Gastrocnemius medialis (tissue), 4 donors: ENCODE results near the gene ARHGAP25. TPM values are rescaled to one million over a fixed set of nuclear protein-coding genes. Genes with fewer than 3 reads are reported as not detected.

Experiments
- ATAC-seq, 2 donors: fragments of 150-250 bp; one replicate each; pipeline ENCODE4 v1.9.1; 2016
- DNase-seq, 2 donors: peaks; one replicate each; pipeline ENCODE4 v3.0.0-alpha.2; 2019
- H3K27ac ChIP-seq, 4 donors: fragments of 200-600 bp; sonication (generic); 1 replicate in 1 of 4; 2 replicates in 3 of 4; pipeline ENCODE4 v1.5.1; 2016 to 2018; ENCODE audit warnings: mild to moderate bottlenecking in 2 of 4, moderate library complexity in 1 of 4
- H3K27me3 ChIP-seq, 3 donors: fragments of 200-600 bp; sonication (generic) in 2 of 3; 1 replicate in 1 of 3; 2 replicates in 2 of 3; pipeline versions ENCODE4 v1.5.1 to v1.6.0; 2016 to 2019; ENCODE audit warnings: mild to moderate bottlenecking in 1 of 3, moderate library complexity in 1 of 3
- H3K36me3 ChIP-seq, 2 donors: fragments of 200-600 bp; sonication (generic) in 1 of 2; one replicate each; pipeline ENCODE4 v1.5.1; 2017 to 2018
- H3K4me1 ChIP-seq, 2 donors: fragments of 200-600 bp; sonication (generic) in 1 of 2; one replicate each; pipeline ENCODE4 v1.5.1; 2016 to 2017; ENCODE audit warnings: mild to moderate bottlenecking in 2 of 2
- H3K4me3 ChIP-seq, 4 donors: fragments of 200-600 bp; sonication (generic) in 3 of 4; 1 replicate in 1 of 4; 2 replicates in 3 of 4; pipeline ENCODE4 v1.5.1; 2016 to 2019; ENCODE audit warnings: mild to moderate bottlenecking in 2 of 4
- H3K9me3 ChIP-seq, 3 donors: fragments of 200-600 bp; sonication (generic) in 2 of 3; 1 replicate in 1 of 3; 2 replicates in 2 of 3; pipeline ENCODE4 v1.5.1; 2016 to 2019
- POLR2A ChIP-seq, 2 donors: fragments of 450-650 bp; IDR thresholded peaks; one replicate each; pipeline ENCODE4 v1.6.1; 2017; ENCODE audit warnings: antibody characterized with exemption in 2 of 2, mild to moderate bottlenecking in 2 of 2, moderate library complexity in 2 of 2
- in situ Hi-C, 4 donors: fragments of 200-750 bp; cut with MboI; loops; one replicate each; pipeline versions ENCODE4 v1.15.0 to v1.8.0; 2017; ENCODE audit warnings: low sequenced_read_pairs in 4 of 4
- intact Hi-C: fragments of 100-400 bp; cut with DNase I; formaldehyde crosslinking; loops from one replicate; pipeline ENCODE4 v1.15.1; 2023; ENCODE audit warnings: low total_unique reads
- total RNA-seq, 4 donors: library from RNA; depleted of rRNA; stranded (reverse); fragments of >200 nt; gene quantifications; one replicate each; pipeline versions ENCODE4 v1.1.0 to v1.2.3, GENCODE V29; 2016
- TF ChIP-seq, protein P1 (sequence below), 5 experiments: fragments of 450-650 bp in 3 of 5; fragments of 200-600 bp in 2 of 5; sonication (generic) in 2 of 5; IDR thresholded peaks in 4 of 5; conservative IDR thresholded peaks in 1 of 5; 1 replicate in 4 of 5; 2 replicates in 1 of 5; pipeline ENCODE4 v1.5.1; 2016 to 2019; ENCODE audit warnings: antibody characterized with exemption in 5 of 5, mild to moderate bottlenecking in 3 of 5, moderate library complexity in 3 of 5

Gene ARHGAP25
- total RNA-seq, 4 donors from 2014 or later = 1.9 to 6.8 (median 3.0) TPM

DNA sequence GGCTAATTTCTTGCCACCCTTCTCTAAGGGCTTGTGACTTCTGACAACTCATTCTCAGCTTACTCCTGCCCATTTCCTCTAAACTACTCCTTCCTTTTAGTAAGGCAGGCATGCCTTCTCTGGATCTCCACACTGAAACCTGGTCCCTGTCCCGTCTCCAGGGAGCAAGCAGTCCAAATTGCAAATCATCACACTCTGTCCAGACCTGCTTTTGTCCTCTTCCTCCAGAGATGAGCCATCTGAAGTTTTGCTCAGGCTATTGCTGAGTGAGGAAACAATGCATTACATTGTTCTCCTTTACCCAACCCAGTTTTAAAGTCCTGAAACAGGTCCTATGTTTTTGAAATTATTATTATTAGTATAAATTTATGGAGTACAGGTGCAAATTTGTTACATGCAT lies 57.3 kb downstream of the ARHGAP25 start:
- H3K27me3 ChIP-seq = no peaks in the 10 kb centered on the region
- no peak overlapping the region for H3K27ac ChIP-seq
- ATAC-seq (no peak), DNase-seq (no peak)
- H3K36me3 ChIP-seq = no peaks in the 10 kb centered on the region
- no peak overlapping the region for H3K4me3 ChIP-seq
- in situ Hi-C loops = no loop called here
- intact Hi-C loops = no loop called here
- no peaks in the 10 kb centered on the region for H3K4me1 ChIP-seq
- TF ChIP-seq, protein P1, sequence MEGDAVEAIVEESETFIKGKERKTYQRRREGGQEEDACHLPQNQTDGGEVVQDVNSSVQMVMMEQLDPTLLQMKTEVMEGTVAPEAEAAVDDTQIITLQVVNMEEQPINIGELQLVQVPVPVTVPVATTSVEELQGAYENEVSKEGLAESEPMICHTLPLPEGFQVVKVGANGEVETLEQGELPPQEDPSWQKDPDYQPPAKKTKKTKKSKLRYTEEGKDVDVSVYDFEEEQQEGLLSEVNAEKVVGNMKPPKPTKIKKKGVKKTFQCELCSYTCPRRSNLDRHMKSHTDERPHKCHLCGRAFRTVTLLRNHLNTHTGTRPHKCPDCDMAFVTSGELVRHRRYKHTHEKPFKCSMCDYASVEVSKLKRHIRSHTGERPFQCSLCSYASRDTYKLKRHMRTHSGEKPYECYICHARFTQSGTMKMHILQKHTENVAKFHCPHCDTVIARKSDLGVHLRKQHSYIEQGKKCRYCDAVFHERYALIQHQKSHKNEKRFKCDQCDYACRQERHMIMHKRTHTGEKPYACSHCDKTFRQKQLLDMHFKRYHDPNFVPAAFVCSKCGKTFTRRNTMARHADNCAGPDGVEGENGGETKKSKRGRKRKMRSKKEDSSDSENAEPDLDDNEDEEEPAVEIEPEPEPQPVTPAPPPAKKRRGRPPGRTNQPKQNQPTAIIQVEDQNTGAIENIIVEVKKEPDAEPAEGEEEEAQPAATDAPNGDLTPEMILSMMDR (IDR thresholded peaks at IDR 0.05 in 4 of 5, conservative IDR thresholded peaks at IDR 0.05 in 1 of 5) = no peak
- H3K9me3 ChIP-seq = no peaks in the 10 kb centered on the region

DNA sequence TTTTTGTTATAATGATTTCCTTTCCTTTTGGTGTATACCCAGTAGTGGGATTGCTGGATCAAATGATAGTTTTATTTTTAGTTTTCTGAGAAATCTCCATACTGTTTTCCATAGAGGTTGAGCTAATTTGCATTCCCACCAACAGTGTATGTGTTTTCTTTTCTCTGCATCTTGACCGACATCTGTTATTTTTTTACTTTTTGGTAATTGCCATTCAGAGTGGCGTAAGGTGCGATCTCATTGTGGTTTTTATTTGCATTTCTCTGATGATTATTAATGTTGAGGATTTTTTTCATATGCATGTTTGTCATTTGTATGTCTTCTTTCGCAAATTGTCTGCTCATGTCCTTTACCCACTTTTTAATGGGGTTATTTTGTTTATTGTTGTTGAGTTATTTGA lies 58.1 kb downstream of the ARHGAP25 start:
- TF ChIP-seq POLR2A (IDR thresholded peaks at IDR 0.05) = no peak
- TF ChIP-seq, protein P1 (IDR thresholded peaks at IDR 0.05 in 4 of 5, conservative IDR thresholded peaks at IDR 0.05 in 1 of 5) = no peak
- H3K9me3 ChIP-seq = no peaks in the 10 kb centered on the region
- intact Hi-C loops = no loop called here
- DNase-seq (no peak), ATAC-seq (no peak)
- H3K4me3 ChIP-seq = no peak overlapping the region
- in situ Hi-C loops = no loop called here
- no peaks in the 10 kb centered on the region for H3K36me3 ChIP-seq
- no peaks in the 10 kb centered on the region for H3K27me3 ChIP-seq
- no peak overlapping the region for H3K27ac ChIP-seq
- no peaks in the 10 kb centered on the region for H3K4me1 ChIP-seq

DNA sequence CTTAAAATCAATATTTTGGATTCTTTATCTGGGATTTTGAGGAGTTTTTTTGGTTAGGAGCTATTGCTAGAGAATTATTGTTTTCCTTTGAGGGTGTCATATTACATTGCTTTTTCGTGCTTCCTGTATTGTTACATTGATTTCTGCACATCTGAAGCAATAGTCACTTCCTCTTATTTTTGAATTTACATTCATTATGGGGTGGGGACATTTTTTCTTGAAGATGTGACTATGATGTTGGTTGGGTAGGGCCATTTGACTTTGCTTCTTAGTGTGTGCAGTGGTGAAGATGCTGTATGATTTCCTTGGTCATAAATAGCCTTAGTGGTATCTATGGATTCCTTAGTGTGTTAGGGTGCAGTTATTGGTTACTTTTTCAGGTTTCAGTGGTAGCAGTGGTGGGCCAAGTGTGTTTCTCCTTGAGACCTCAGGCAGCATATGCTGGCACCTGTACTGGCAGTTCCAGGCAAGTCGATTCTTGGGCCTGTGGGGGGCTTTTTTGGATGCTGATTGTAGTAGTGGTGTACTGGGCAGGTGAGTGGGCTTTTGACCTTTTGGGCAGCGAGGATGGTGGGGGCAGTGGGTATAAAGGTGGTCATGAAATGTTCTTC lies 61.8 kb downstream of the ARHGAP25 start:
- ATAC-seq (no peak), DNase-seq (no peak)
- intact Hi-C loops (no loop called here), in situ Hi-C loops (no loop called here)
- Histone ChIP-seq H3K27ac (no peak overlapping the region), H3K27me3 (no peaks in the 10 kb centered on the region), H3K4me3 (no peak overlapping the region), H3K9me3 (no peaks in the 10 kb centered on the region), H3K4me1 (no peaks in the 10 kb centered on the region), H3K36me3 (no peaks in the 10 kb centered on the region)
- TF ChIP-seq, protein P1 (IDR thresholded peaks at IDR 0.05 in 4 of 5, conservative IDR thresholded peaks at IDR 0.05 in 1 of 5) = no peak
- TF ChIP-seq POLR2A (IDR thresholded peaks at IDR 0.05) = no peak

DNA sequence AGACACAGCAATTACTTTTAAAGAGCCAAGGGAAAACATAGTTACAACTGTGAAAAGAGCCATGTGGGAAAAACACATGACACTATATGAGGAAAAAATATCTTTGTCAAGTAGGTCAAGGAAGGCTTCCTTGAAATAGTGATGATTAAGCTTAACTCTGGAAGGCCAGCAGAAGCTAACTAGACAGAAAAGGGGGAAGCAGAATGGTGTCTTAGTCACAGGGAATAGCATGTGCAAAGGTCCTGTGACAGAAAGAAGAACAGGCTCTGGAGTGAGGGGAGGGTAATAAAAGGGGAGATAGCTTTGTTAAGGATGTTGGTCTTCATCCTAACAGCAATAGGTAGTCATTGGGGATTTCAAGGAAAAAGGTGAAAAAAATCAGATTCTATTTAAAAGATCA lies 64.0 kb downstream of the ARHGAP25 start:
- H3K36me3 ChIP-seq = no peaks in the 10 kb centered on the region
- no peaks in the 10 kb centered on the region for H3K9me3 ChIP-seq
- TF ChIP-seq, protein P1 (IDR thresholded peaks at IDR 0.05 in 4 of 5, conservative IDR thresholded peaks at IDR 0.05 in 1 of 5) = no peak
- TF ChIP-seq POLR2A (IDR thresholded peaks at IDR 0.05) = no peak
- H3K27ac ChIP-seq = no peak overlapping the region
- in situ Hi-C loops (no loop called here), intact Hi-C loops (no loop called here)
- ATAC-seq (no peak), DNase-seq (no peak)
- no peaks in the 10 kb centered on the region for H3K27me3 ChIP-seq
- no peaks in the 10 kb centered on the region for H3K4me1 ChIP-seq
- no peak overlapping the region for H3K4me3 ChIP-seq
